ENCODE measurements around the gene ACTL7A. TPM values are rescaled to one million over a fixed set of nuclear protein-coding genes. Genes with fewer than 3 reads are reported as not detected.

ACTL7A gene
- total and polyA plus RNA-seq, 4 donors, result 0.10 TPM; not detected in 3

DNA sequence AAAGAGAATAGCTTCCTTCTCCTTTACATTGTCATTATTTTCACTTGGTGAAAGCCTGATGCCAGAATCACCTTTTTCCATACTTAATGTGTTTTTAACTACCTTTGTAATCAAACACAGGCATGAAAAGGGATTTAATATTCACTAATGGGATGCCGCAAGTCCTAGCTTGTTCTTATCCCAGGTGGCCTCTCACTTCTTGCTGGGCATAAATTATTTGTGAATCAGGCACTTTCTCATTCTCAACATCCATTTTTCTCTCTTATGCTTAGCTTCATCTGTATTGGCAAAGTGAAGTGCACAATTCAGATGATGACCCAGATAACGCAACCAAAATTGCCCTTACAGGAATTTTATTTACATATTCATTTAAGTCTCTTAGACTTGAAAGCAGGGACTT lies 17.2 kb upstream of the ACTL7A start:
- WGBS, result 93% methylated on average over 2 of the region's 2 CpGs
- Histone ChIP-seq H3K27ac (ENCODE audit: low read depth in 1 of 2, low read length in 2 of 2) (no peak overlapping the region), H3K36me3 (ENCODE audit: control insufficient read depth in 4 of 4, insufficient read depth in 3 of 4, low read depth in 1 of 4, low read length in 3 of 4) (no peaks in the 10 kb centered on the region), H3K27me3 (ENCODE audit: control insufficient read depth in 4 of 4, insufficient read depth in 4 of 4, low read length in 3 of 4) (no peaks in the 10 kb centered on the region), H3K9ac (ENCODE audit: low read depth in 1 of 2, low read length in 2 of 2) (no peak overlapping the region), H3K9me3 (ENCODE audit: control insufficient read depth in 4 of 4, low read length in 3 of 4) (no peaks in the 10 kb centered on the region), H3K4me1 (ENCODE audit: control insufficient read depth in 4 of 4, insufficient read depth in 4 of 4, low read length in 3 of 4) (no peaks in the 10 kb centered on the region), H3K4me3 (ENCODE audit: low read depth in 1 of 3, low read length in 3 of 3) (no peak overlapping the region)
- no peak for TF ChIP-seq MAX (IDR thresholded peaks at IDR 0.05)
- no peak for TF ChIP-seq FOXA2 (IDR thresholded peaks at IDR 0.05)
- TF ChIP-seq, protein P1, sequence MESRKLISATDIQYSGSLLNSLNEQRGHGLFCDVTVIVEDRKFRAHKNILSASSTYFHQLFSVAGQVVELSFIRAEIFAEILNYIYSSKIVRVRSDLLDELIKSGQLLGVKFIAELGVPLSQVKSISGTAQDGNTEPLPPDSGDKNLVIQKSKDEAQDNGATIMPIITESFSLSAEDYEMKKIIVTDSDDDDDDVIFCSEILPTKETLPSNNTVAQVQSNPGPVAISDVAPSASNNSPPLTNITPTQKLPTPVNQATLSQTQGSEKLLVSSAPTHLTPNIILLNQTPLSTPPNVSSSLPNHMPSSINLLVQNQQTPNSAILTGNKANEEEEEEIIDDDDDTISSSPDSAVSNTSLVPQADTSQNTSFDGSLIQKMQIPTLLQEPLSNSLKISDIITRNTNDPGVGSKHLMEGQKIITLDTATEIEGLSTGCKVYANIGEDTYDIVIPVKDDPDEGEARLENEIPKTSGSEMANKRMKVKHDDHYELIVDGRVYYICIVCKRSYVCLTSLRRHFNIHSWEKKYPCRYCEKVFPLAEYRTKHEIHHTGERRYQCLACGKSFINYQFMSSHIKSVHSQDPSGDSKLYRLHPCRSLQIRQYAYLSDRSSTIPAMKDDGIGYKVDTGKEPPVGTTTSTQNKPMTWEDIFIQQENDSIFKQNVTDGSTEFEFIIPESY (IDR thresholded peaks at IDR 0.05), result no peak
- no peak for TF ChIP-seq RXRA (IDR thresholded peaks at IDR 0.05)
- no peak for TF ChIP-seq JUND (IDR thresholded peaks at IDR 0.05)
- no peak for TF ChIP-seq FOXA1 (IDR thresholded peaks at IDR 0.05)
- TF ChIP-seq NR2F2 (IDR thresholded peaks at IDR 0.05), result no peak
- TF ChIP-seq SP1 (IDR thresholded peaks at IDR 0.05), result no peak
- no peak for TF ChIP-seq HNF4A (conservative IDR thresholded peaks at IDR 0.05)
- TF ChIP-seq CTCF (IDR thresholded peaks at IDR 0.05; ENCODE audit: low read depth, low read length, missing input control), result no peak
- no peak for TF ChIP-seq RAD21 (IDR thresholded peaks at IDR 0.05)
- TF ChIP-seq TAF1 (conservative IDR thresholded peaks at IDR 0.05), result no peak
- TF ChIP-seq ATF3 (IDR thresholded peaks at IDR 0.05), result no peak
- no peak for TF ChIP-seq EGR1 (IDR thresholded peaks at IDR 0.05; ENCODE audit: low read depth in 2 of 2)
- TF ChIP-seq HNF4G (IDR thresholded peaks at IDR 0.05), result no peak
- TF ChIP-seq REST (IDR thresholded peaks at IDR 0.05), result no peak
- no peak for TF ChIP-seq YY1 (IDR thresholded peaks at IDR 0.05)
- TF ChIP-seq GABPA (IDR thresholded peaks at IDR 0.05 in 1 of 2, conservative IDR thresholded peaks at IDR 0.05 in 1 of 2), result no peak
- DNase-seq (ENCODE audit: low spot score), result no peak
